ENCODE measurements around the gene ROCK1. TPM values are rescaled to one million over a fixed set of nuclear protein-coding genes. Genes with fewer than 3 reads are reported as not detected.

The ROCK1 gene
- total and polyA plus RNA-seq, 11 donors = 14.1 to 46.2 (median 33.9) TPM

DNA sequence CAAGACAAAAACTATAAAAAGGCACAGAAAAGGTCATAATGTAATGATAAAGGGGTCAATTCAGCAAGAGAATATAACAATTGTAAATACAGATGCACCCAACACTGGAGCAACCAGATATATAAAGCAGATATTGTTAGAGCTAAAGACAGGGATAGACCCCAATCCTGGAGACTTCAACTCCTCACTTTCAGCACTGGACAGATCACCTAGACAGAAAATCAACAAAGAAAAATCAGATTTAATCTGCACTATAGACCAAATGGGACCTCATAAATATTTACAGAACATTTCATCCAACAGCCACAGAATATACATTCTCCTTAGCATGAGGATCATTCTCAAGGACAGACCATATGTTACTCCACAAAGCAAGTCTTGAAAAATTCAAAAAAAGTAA, 114.2 kb downstream of the ROCK1 start:
- Histone ChIP-seq H3K4me3 (no peak overlapping the region), H3K27ac (no peak overlapping the region), H3K36me3 (peaks cover 0 to 70% (median 34%) of the 10 kb centered on the region in 9 donors), H3K4me1 (peaks cover 0 to 16% (median 0%) of the 10 kb centered on the region in 12 donors), H3K9me3 (no peaks in the 10 kb centered on the region), H3K27me3 (no peaks in the 10 kb centered on the region)
- TF ChIP-seq, protein P1, sequence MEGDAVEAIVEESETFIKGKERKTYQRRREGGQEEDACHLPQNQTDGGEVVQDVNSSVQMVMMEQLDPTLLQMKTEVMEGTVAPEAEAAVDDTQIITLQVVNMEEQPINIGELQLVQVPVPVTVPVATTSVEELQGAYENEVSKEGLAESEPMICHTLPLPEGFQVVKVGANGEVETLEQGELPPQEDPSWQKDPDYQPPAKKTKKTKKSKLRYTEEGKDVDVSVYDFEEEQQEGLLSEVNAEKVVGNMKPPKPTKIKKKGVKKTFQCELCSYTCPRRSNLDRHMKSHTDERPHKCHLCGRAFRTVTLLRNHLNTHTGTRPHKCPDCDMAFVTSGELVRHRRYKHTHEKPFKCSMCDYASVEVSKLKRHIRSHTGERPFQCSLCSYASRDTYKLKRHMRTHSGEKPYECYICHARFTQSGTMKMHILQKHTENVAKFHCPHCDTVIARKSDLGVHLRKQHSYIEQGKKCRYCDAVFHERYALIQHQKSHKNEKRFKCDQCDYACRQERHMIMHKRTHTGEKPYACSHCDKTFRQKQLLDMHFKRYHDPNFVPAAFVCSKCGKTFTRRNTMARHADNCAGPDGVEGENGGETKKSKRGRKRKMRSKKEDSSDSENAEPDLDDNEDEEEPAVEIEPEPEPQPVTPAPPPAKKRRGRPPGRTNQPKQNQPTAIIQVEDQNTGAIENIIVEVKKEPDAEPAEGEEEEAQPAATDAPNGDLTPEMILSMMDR (IDR thresholded peaks at IDR 0.05) = no peak
- no peak for TF ChIP-seq POLR2A (IDR thresholded peaks at IDR 0.05)
- ATAC-seq (no peak), DNase-seq (no peak)
- intact Hi-C loops (cut with DNase I) = loop anchor here in 2 of 10 donors (5.0 to 10.0 kb wide), 3 partner anchors 35 to 117 kb away; partner anchors contain the start of gene ROCK1 (in 1 of the 2)

DNA sequence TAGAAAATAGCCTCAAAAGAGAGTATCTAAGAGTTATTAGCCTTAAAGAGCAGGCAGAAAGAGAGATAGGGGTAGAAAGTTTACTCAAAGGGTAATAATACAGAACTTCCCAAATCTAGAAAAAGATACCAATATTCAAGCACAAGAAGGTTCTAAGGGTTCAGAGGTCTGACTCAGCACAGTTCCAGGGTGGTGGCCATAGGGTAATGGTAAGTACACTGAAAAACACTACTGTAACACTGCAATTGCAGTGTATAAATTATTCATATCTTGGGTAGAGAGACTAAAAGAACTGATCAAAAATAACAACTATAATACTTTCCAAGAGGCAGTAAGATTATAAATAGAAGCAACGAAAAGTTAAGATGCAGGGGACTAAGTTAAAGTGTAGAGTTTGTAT, 115.2 kb downstream of the ROCK1 start:
- DNase-seq (no peak), ATAC-seq (no peak)
- Histone ChIP-seq H3K27me3 (no peaks in the 10 kb centered on the region), H3K36me3 (peaks cover 0 to 72% (median 40%) of the 10 kb centered on the region in 9 donors), H3K9me3 (no peaks in the 10 kb centered on the region), H3K4me1 (peaks cover 0 to 16% (median 0%) of the 10 kb centered on the region in 12 donors), H3K27ac (no peak overlapping the region), H3K4me3 (no peak overlapping the region)
- TF ChIP-seq, protein P1 (IDR thresholded peaks at IDR 0.05) = no peak
- no peak for TF ChIP-seq POLR2A (IDR thresholded peaks at IDR 0.05)
- intact Hi-C loops (cut with DNase I) = loop anchor here in 2 of 10 donors (5.0 to 10.0 kb wide), 3 partner anchors 34 to 118 kb away; partner anchors contain the start of gene ROCK1 (in 1 of the 2)
- 80 to 92% (median 85%) methylated on average over 1 of the region's 1 CpG for WGBS, 4 donors

DNA sequence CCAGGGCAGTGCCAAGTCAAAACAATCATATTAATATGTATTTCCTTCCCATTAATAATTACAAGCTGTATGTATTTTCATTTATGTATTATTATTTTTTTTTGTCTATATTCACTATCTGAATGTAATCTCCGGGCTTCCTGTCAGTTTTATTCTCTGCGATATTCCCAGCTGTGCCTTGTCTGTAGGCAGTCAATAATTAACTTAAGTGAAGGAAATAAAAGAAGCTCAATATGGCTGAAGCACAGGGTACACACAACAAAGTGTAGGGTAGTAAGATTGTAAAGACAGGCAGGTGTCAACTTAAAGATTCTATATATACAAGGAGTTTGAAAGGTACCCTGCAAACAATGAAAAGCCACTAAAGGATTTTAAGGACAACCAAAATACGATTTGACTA, 122.9 kb downstream of the ROCK1 start:
- H3K9me3 ChIP-seq = no peaks in the 10 kb centered on the region
- intact Hi-C loops (cut with DNase I) = no loop called here
- WGBS, 4 donors = 91 to 94% (median 93%) methylated on average over 3 of the region's 3 CpGs
- H3K27ac ChIP-seq = no peak overlapping the region
- DNase-seq (no peak), ATAC-seq (no peak)
- H3K27me3 ChIP-seq = no peaks in the 10 kb centered on the region
- H3K4me1 ChIP-seq = no peaks in the 10 kb centered on the region
- no peak overlapping the region for H3K4me3 ChIP-seq
- peaks cover 0 to 100% (median 95%) of the 10 kb centered on the region in 9 donors for H3K36me3 ChIP-seq
- TF ChIP-seq, protein P1 (IDR thresholded peaks at IDR 0.05) = no peak
- TF ChIP-seq POLR2A (IDR thresholded peaks at IDR 0.05) = no peak

DNA sequence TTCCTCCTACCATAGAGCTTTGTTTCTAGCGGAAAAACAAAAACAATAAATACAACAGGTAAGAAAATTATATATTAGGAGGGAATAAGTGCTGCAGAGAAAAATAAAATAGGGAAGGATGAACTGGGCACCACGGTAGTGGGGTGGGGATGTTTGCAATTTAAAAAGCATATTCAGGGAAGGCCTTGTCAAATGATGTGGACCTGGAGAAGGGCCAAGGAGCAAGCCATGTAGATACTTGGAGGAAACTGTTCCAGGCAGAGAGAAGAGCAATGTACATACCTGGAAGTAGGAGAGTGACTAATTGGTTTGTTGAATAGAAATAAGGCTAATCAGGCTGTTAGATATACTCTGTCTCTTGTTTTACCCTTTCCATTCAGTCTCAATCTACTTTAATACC, 136.5 kb downstream of the ROCK1 start:
- intact Hi-C loops (cut with DNase I) = loop anchor here in 4 of 10 donors (10.0 kb wide), 3 partner anchors 130 to 160 kb away; partner anchors contain the start of gene ROCK1 (in 1 of the 4)
- no peak for DNase-seq
- 94 to 95% (median 94%) methylated on average over 2 of the region's 2 CpGs for WGBS, 4 donors
- Histone ChIP-seq H3K27ac (no peak overlapping the region), H3K27me3 (no peaks in the 10 kb centered on the region), H3K9me3 (no peaks in the 10 kb centered on the region), H3K36me3 (peaks cover 0 to 95% (median 82%) of the 10 kb centered on the region in 9 donors), H3K4me3 (no peak overlapping the region), H3K4me1 (no peaks in the 10 kb centered on the region)
- TF ChIP-seq POLR2A (IDR thresholded peaks at IDR 0.05) = no peak
- TF ChIP-seq, protein P1 (IDR thresholded peaks at IDR 0.05) = no peak
- no peak for ATAC-seq

All from heart left ventricle (tissue), 16 donors.